ENCODE results near the gene AKIRIN2. TPM values are rescaled to one million over a fixed set of nuclear protein-coding genes. Genes with fewer than 3 reads are reported as not detected.
"Not testable (repeated sequence)": the region's sequence is repeated elsewhere in the genome, so short reads cannot be mapped to it uniquely, and the experiment has no call there.

The AKIRIN2 gene
- total RNA-seq, 2 donors from 2014 or later, result 70.4 to 73.5 TPM

GRCh38 chr6:87716928-87717614 lies 15.0 kb upstream of the AKIRIN2 start:
- Mint-ChIP-seq H3K36me3 (ENCODE audit: low read depth) (no peaks in the 10 kb centered on the region), H3K9me3 (no peaks in the 10 kb centered on the region), H3K27me3 (ENCODE audit: insufficient read depth) (no peaks in the 10 kb centered on the region), H3K4me1 (peaks cover 3% of the 10 kb centered on the region), H3K4me3 (no peak overlapping the region), H3K27ac (no peak overlapping the region)
- Histone ChIP-seq H3K9me3 (ENCODE audit: control insufficient read depth, low read length) (no peaks in the 10 kb centered on the region), H3K4me1 (ENCODE audit: control insufficient read depth, insufficient read depth, low read length) (no peaks in the 10 kb centered on the region), H3K9ac (ENCODE audit: extremely low read depth, low read length, poor library complexity, severe bottlenecking) (no peak overlapping the region), H3K4me3 (ENCODE audit: low read length) (no peak overlapping the region), H3K36me3 (ENCODE audit: control insufficient read depth, insufficient read depth, low read length) (no peaks in the 10 kb centered on the region), H3K27me3 (ENCODE audit: control insufficient read depth, insufficient read depth, low read length, poor library complexity, severe bottlenecking) (no peaks in the 10 kb centered on the region), H3K27ac (ENCODE audit: low read depth, low read length) (no peak overlapping the region)
- TF ChIP-seq CTCF (conservative IDR thresholded peaks at IDR 0.05), result no peak
- WGBS, 2 experiments (ENCODE audit: insufficient coverage in 1 of 2, insufficient read length in 1 of 2), result 84 to 90% methylated on average over 4 of the region's 4 CpGs
- DNase-seq, result no peak

GRCh38 chr6:87714093-87714842 lies 12.2 kb upstream of the AKIRIN2 start:
- no peaks in the 10 kb centered on the region for H3K9me3 Mint-ChIP-seq
- no peaks in the 10 kb centered on the region for H3K36me3 Mint-ChIP-seq (ENCODE audit: low read depth)
- Histone ChIP-seq H3K27me3 (ENCODE audit: control insufficient read depth, insufficient read depth, low read length, poor library complexity, severe bottlenecking) (no peaks in the 10 kb centered on the region), H3K27ac (ENCODE audit: low read depth, low read length) (no peak overlapping the region), H3K9ac (ENCODE audit: extremely low read depth, low read length, poor library complexity, severe bottlenecking) (no peak overlapping the region), H3K9me3 (ENCODE audit: control insufficient read depth, low read length) (no peaks in the 10 kb centered on the region), H3K4me1 (ENCODE audit: control insufficient read depth, insufficient read depth, low read length) (no peaks in the 10 kb centered on the region), H3K36me3 (ENCODE audit: control insufficient read depth, insufficient read depth, low read length) (no peaks in the 10 kb centered on the region), H3K4me3 (ENCODE audit: low read length) (no peak overlapping the region)
- WGBS, 2 experiments (ENCODE audit: insufficient coverage in 1 of 2, insufficient read length in 1 of 2), result 90 to 100% methylated on average over 2 of the region's 2 CpGs
- H3K27ac Mint-ChIP-seq, result no peak overlapping the region
- no peak for TF ChIP-seq CTCF (conservative IDR thresholded peaks at IDR 0.05)
- H3K4me3 Mint-ChIP-seq, result no peak overlapping the region
- no peak for DNase-seq
- H3K27me3 Mint-ChIP-seq (ENCODE audit: insufficient read depth), result no peaks in the 10 kb centered on the region
- H3K4me1 Mint-ChIP-seq, result peaks cover 3% of the 10 kb centered on the region

GRCh38 chr6:87712713-87713112 lies 10.7 kb upstream of the AKIRIN2 start:
- DNase-seq; H3K27ac Mint-ChIP-seq; H3K27me3 Mint-ChIP-seq (ENCODE audit: insufficient read depth); H3K4me1 Mint-ChIP-seq; H3K4me1 ChIP-seq (ENCODE audit: control insufficient read depth, insufficient read depth, low read length); H3K27me3 ChIP-seq (ENCODE audit: control insufficient read depth, insufficient read depth, low read length, poor library complexity, severe bottlenecking); H3K4me3 ChIP-seq (ENCODE audit: low read length); H3K36me3 ChIP-seq (ENCODE audit: control insufficient read depth, insufficient read depth, low read length); H3K9me3 ChIP-seq (ENCODE audit: control insufficient read depth, low read length); H3K27ac ChIP-seq (ENCODE audit: low read depth, low read length); H3K4me3 Mint-ChIP-seq; H3K9me3 Mint-ChIP-seq; H3K9ac ChIP-seq (ENCODE audit: extremely low read depth, low read length, poor library complexity, severe bottlenecking); H3K36me3 Mint-ChIP-seq (ENCODE audit: low read depth): not testable (repeated sequence)
- WGBS, 2 experiments (ENCODE audit: insufficient coverage in 1 of 2, insufficient read length in 1 of 2), result 69 to 85% methylated on average over 2 to 3 of the region's 3 CpGs

Measured in endodermal cell (in vitro differentiated cells).